PFSK-1 (cell line): ENCODE measurements around the gene GAB1.

ENCODE experiments used
- FOXP2 ChIP-seq: optimal IDR thresholded peaks from 2 replicates; pipeline ENCODE3; 2011; ENCODE audit warnings: borderline replicate concordance, control low read depth, inconsistent platforms; ENCODE audit not compliant: insufficient read depth; ENCODE audit errors: extremely low read length, extremely low read depth
- POLR2AphosphoS5 ChIP-seq: IDR thresholded peaks from 2 replicates; pipeline ENCODE4 v1.6.1; 2012; ENCODE audit warnings: low read depth, mild to moderate bottlenecking, control low read depth, low read length, moderate library complexity
- REST ChIP-seq, 2 experiments: IDR thresholded peaks; 2 replicates each; pipeline versions ENCODE4 v1.6.1 to v1.8.0; 2011 to 2012; ENCODE audit warnings: low read depth in 2 of 2, low read length in 2 of 2, control low read depth in 1 of 2, inconsistent platforms in 1 of 2, mild to moderate bottlenecking in 1 of 2, moderate library complexity in 1 of 2; ENCODE audit not compliant: insufficient read depth in 1 of 2
- SIN3A ChIP-seq: IDR thresholded peaks from 2 replicates; pipeline ENCODE4 v1.6.1; 2012; ENCODE audit warnings: mild to moderate bottlenecking, low read length, moderate library complexity, borderline replicate concordance; ENCODE audit not compliant: insufficient read depth
- TAF1 ChIP-seq: IDR thresholded peaks from 2 replicates; pipeline ENCODE4 v1.6.1; 2012; ENCODE audit warnings: low read length, control low read depth, borderline replicate concordance; ENCODE audit not compliant: insufficient read depth

GRCh38 chr4:143351774-143352451 is 15.2 kb downstream of the GAB1 start:
- TF ChIP-seq POLR2AphosphoS5 (no peak), REST (IDR thresholded peaks at IDR 0.05; ENCODE audit: insufficient read depth in 1 of 2, low read depth in 2 of 2, low read length in 2 of 2) (no peak), TAF1 (no peak), SIN3A (no peak), FOXP2 (no peak)
